SK-N-SH treated with all-trans-retinoic acid at 6 μM for 48 hours (cell line): ENCODE measurements around the gene HOGA1.

ENCODE experiments used
- ATAC-seq: fragments of 200-7000 bp; cut with Tn5 transposase; 3 replicates; pipeline ENCODE4 v1.9.1; 2020; ENCODE audit warnings: mild to moderate bottlenecking, moderate library complexity
- ARNTL ChIP-seq: fragments of 450-650 bp; formaldehyde crosslinking; IDR thresholded peaks from 2 replicates; pipeline ENCODE4 v1.5.0; 2020; ENCODE audit warnings: low read depth, mild to moderate bottlenecking, moderate library complexity, borderline replicate concordance
- CREB5 ChIP-seq: fragments of 250-450 bp; sonication (Bioruptor Pico); IDR thresholded peaks from 2 replicates; pipeline ENCODE4 v1.5.1; 2020; ENCODE audit warnings: low read depth, mild to moderate bottlenecking, moderate library complexity
- CSDC2 ChIP-seq: fragments of 250-450 bp; sonication (Bioruptor Pico); IDR thresholded peaks from 2 replicates; pipeline ENCODE4 v1.5.0; 2020; ENCODE audit warnings: mild to moderate bottlenecking, moderate library complexity
- ESRRG ChIP-seq: fragments of 250-450 bp; sonication (Bioruptor Pico); IDR thresholded peaks from 2 replicates; pipeline ENCODE4 v1.6.1; 2021; ENCODE audit warnings: mild to moderate bottlenecking
- ISL1 ChIP-seq: fragments of 250-450 bp; sonication (Bioruptor Pico); IDR thresholded peaks from 2 replicates; pipeline ENCODE4 v2.1.2; 2022; ENCODE audit warnings: mild to moderate bottlenecking, moderate library complexity
- OSR1 ChIP-seq: fragments of 250-450 bp; sonication (Bioruptor Pico); IDR thresholded peaks from 2 replicates; pipeline ENCODE4 v1.8.0; 2022; ENCODE audit warnings: moderate library complexity, mild to moderate bottlenecking, inconsistent platforms
- PPARA ChIP-seq: fragments of 250-450 bp; sonication (Bioruptor Pico); IDR thresholded peaks from 2 replicates; pipeline ENCODE4 v1.5.0; 2020; ENCODE audit warnings: mild to moderate bottlenecking, borderline replicate concordance
- RARB ChIP-seq: fragments of 250-450 bp; sonication (Bioruptor Pico); IDR thresholded peaks from 2 replicates; pipeline ENCODE4 v1.8.0; 2021; ENCODE audit warnings: mild to moderate bottlenecking, moderate library complexity
- SNAI2 ChIP-seq: fragments of 250-450 bp; sonication (Bioruptor Pico); IDR thresholded peaks from 2 replicates; pipeline ENCODE4 v1.5.0; 2020; ENCODE audit warnings: mild to moderate bottlenecking, moderate library complexity
- TCF4 ChIP-seq: fragments of 250-450 bp; sonication (Bioruptor Pico); IDR thresholded peaks from 2 replicates; pipeline ENCODE4 v1.8.0; 2021; ENCODE audit warnings: mild to moderate bottlenecking, moderate library complexity, borderline replicate concordance
- TOX ChIP-seq: fragments of 250-450 bp; sonication (Bioruptor Pico); IDR thresholded peaks from 2 replicates; pipeline ENCODE4 v1.8.0; 2021; ENCODE audit warnings: mild to moderate bottlenecking, moderate library complexity, borderline replicate concordance
- TSHZ2 ChIP-seq: fragments of 250-450 bp; sonication (Bioruptor Pico); IDR thresholded peaks from 2 replicates; pipeline ENCODE4 v1.5.0; 2020; ENCODE audit warnings: mild to moderate bottlenecking, moderate library complexity
- ZC3H10 ChIP-seq: fragments of 250-450 bp; sonication (Bioruptor Pico); IDR thresholded peaks from 2 replicates; pipeline ENCODE4 v1.5.1; 2021; ENCODE audit warnings: mild to moderate bottlenecking, moderate library complexity
- ZFP30 ChIP-seq: fragments of 450-650 bp; formaldehyde crosslinking; IDR thresholded peaks from 2 replicates; pipeline ENCODE4 v1.5.0; 2022; ENCODE audit warnings: mild to moderate bottlenecking, moderate library complexity
- ZNF565 ChIP-seq: fragments of 450-650 bp; formaldehyde crosslinking; conservative IDR thresholded peaks from 2 replicates; pipeline ENCODE4 v1.5.0; 2020; ENCODE audit warnings: low read depth, mild to moderate bottlenecking, moderate library complexity
- ZNF70 ChIP-seq: fragments of 450-650 bp; formaldehyde crosslinking; IDR thresholded peaks from 2 replicates; pipeline ENCODE4 v1.5.0; 2020; ENCODE audit warnings: mild to moderate bottlenecking, moderate library complexity
- ZNF8 ChIP-seq: fragments of 450-650 bp; formaldehyde crosslinking; IDR thresholded peaks from 2 replicates; pipeline ENCODE4 v1.5.0; 2020; ENCODE audit warnings: mild to moderate bottlenecking, moderate library complexity
- TF ChIP-seq, protein P1 (sequence below): fragments of 250-450 bp; sonication (Bioruptor Pico); IDR thresholded peaks from 2 replicates; pipeline ENCODE4 v1.8.0; 2020; ENCODE audit warnings: mild to moderate bottlenecking, moderate library complexity, borderline replicate concordance
- TF ChIP-seq, protein P2 (sequence below): fragments of 250-450 bp; sonication (Bioruptor Pico); IDR thresholded peaks from 2 replicates; pipeline ENCODE4 v1.5.1; 2021; ENCODE audit warnings: mild to moderate bottlenecking, moderate library complexity

Gene HOGA1

GRCh38 chr10:97538411-97538810 is 45.8 kb upstream of the HOGA1 start:
- TF ChIP-seq ARNTL (no peak), TSHZ2 (CRISPR knock-in tag) (no peak), ZC3H10 (CRISPR knock-in tag) (no peak), CSDC2 (no peak), TCF4 (CRISPR knock-in tag) (no peak), PPARA (CRISPR knock-in tag) (no peak), TOX (CRISPR knock-in tag) (no peak), ZNF8 (CRISPR knock-in tag) (no peak), ZNF70 (CRISPR knock-in tag) (no peak)
- TF ChIP-seq, protein P1, sequence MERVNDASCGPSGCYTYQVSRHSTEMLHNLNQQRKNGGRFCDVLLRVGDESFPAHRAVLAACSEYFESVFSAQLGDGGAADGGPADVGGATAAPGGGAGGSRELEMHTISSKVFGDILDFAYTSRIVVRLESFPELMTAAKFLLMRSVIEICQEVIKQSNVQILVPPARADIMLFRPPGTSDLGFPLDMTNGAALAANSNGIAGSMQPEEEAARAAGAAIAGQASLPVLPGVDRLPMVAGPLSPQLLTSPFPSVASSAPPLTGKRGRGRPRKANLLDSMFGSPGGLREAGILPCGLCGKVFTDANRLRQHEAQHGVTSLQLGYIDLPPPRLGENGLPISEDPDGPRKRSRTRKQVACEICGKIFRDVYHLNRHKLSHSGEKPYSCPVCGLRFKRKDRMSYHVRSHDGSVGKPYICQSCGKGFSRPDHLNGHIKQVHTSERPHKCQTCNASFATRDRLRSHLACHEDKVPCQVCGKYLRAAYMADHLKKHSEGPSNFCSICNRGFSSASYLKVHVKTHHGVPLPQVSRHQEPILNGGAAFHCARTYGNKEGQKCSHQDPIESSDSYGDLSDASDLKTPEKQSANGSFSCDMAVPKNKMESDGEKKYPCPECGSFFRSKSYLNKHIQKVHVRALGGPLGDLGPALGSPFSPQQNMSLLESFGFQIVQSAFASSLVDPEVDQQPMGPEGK (CRISPR knock-in tag): no peak
- TF ChIP-seq, protein P2, sequence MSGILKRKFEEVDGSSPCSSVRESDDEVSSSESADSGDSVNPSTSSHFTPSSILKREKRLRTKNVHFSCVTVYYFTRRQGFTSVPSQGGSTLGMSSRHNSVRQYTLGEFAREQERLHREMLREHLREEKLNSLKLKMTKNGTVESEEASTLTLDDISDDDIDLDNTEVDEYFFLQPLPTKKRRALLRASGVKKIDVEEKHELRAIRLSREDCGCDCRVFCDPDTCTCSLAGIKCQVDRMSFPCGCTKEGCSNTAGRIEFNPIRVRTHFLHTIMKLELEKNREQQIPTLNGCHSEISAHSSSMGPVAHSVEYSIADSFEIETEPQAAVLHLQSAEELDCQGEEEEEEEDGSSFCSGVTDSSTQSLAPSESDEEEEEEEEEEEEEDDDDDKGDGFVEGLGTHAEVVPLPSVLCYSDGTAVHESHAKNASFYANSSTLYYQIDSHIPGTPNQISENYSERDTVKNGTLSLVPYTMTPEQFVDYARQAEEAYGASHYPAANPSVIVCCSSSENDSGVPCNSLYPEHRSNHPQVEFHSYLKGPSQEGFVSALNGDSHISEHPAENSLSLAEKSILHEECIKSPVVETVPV (CRISPR knock-in tag): no peak
- ATAC-seq: no peak

- ATAC-seq: no peak
- no peak for TF ChIP-seq SNAI2 (CRISPR knock-in tag)
- no peak for TF ChIP-seq ZNF565 (CRISPR knock-in tag)
- TF ChIP-seq CSDC2: no peak
- no peak for TF ChIP-seq TOX (CRISPR knock-in tag)
Observed at GRCh38 chr10:97538839-97539238, 45.4 kb upstream of the HOGA1 start.

- peak; percentile 3; the same call in 1 of the 3 replicates for ATAC-seq
- TF ChIP-seq SNAI2 (CRISPR knock-in tag) (no peak), OSR1 (CRISPR knock-in tag) (no peak), RARB (no peak), ISL1 (no peak)
Observed at GRCh38 chr10:97539523-97540200, 44.5 kb upstream of the HOGA1 start.

DNA sequence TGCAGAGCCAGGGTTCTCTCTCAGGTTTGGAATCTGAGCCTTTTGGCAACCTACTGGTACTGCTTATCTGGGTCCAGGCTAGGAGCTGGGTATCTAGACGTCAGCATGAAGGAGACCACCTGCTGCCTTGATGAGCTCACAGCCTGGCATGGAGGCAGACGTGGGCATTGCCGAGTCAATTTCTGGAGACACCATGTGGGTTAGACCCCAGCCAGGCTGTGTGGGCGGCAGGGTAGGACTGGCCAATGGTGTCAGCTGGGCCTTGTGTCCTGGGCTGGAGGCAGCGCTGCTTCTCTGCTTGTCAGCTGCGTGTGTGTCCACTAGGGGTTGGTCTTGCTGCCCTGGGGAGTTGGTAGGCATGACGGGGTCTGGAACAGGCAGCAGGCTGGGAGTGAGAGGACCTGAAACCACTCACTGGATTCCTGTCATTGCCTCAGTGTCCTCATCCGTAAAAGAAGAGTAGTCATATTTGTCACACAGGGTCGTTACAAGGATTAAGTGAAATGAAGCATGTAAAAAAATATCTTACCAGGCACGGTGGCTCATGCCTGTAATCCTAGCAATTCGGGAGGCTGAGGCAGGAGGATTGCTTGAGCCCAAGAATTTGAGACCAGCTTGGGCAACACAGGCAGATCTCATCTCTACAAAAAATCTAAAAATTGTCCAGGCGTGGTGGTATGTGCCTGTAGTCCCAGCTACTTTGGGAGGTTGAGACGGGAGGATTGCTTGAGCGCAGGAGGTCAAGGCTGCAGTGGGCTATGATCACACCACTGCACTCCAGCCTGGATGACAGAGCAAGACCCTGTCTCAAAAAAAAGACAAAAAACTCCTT is 43.3 kb upstream of the HOGA1 start:
- no peak for ATAC-seq
- TF ChIP-seq ZNF565 (CRISPR knock-in tag): no peak
- TF ChIP-seq ZNF70 (CRISPR knock-in tag): no peak
- TF ChIP-seq CREB5: no peak
- no peak for TF ChIP-seq RARB
- TF ChIP-seq TCF4 (CRISPR knock-in tag): no peak
- no peak for TF ChIP-seq PPARA (CRISPR knock-in tag)
- no peak for TF ChIP-seq OSR1 (CRISPR knock-in tag)
- TF ChIP-seq, protein P1 (CRISPR knock-in tag): no peak
- TF ChIP-seq ESRRG (CRISPR knock-in tag): no peak
- TF ChIP-seq SNAI2 (CRISPR knock-in tag): no peak
- no peak for TF ChIP-seq ZFP30 (CRISPR knock-in tag)
- no peak for TF ChIP-seq ARNTL
- TF ChIP-seq CSDC2: no peak
- TF ChIP-seq TOX (CRISPR knock-in tag): no peak
- no peak for TF ChIP-seq ISL1
